A549 treated with AZD2906 at 1 μM for 4 hours (cell line): Measurements from ENCODE around the gene SLC9A7. TPM values are rescaled to one million over a fixed set of nuclear protein-coding genes. Genes with fewer than 3 reads are reported as not detected.

ENCODE experiments used
- total RNA-seq: library from RNA; stranded (reverse); fragments of 200-300 nt; extraction: Qiagen RNA extraction; gene quantifications from 5 replicates; pipeline ENCODE4 v1.2.3, GENCODE V29; 2022

SLC9A7 gene
- 8.3 to 10.6 TPM (median 10.1 TPM) in 5 replicates for total RNA-seq

DNA sequence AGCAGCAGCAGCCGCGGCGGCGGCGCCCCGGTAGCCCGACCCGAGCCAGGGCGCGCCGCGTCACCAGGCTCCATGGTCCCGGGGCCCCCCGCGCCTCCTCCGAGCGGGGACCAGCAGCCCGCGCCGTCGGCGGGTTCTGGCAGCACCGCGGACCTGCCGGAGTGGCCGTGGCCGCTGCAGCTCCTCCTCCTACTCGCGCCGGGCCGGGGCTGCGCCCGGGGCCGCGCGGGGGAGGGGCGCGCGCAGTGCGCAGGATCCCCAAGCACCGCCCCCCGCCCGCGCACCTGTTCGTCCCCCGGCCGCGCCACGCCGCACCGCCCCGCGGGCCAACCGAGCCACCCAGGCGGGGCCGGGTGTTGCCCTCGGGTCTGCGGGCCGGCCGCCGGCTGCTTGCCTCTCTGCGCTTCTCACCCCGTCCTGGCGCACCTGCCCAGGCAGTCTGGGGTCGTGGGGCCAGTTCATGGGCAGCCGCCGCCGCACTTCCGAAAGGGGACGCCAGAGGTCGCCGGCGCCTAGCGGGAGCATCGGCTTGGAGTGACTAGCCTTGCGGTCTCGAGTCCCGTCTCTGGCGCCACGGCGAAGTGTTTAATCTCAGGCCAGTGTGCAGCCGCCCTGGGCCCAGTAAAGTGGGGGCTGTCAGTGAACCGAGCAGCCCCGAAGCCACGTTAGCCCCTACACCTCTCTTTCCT is at the start of gene SLC9A7:
Gene SLC9A7, minus strand, starts transcription at position 163 of the 689 bp plus-strand sequence. Its CDS starts 89 bp downstream, at position 74.

DNA sequence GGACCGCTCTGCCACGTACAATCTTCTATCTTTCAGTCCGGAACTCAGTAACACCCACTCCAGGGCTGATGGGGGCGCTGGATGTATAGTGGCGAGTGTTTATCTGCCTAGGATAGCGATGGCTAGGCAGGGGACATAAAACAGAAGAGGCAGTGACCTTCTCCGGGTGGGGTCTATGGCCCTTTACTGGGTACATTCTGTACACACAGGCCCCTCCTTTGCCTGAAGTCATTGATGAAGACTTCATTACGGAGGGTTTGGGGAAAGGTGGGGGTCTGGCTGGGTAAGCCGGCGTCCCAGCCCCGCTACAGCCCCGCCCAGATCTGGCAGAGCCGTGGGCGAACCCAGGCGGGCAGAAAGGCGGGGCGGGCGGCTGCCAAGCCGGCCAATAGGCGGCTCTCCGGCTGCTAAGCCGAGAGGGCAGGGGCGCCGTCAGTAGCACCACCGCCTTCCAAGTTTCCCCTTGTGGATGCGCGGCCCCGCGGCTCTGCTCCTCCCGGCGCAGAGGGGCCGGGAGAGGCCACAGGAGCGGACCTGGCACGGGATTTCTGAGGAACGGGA is 185.5 kb downstream of the SLC9A7 start, which contains the start of gene CHST7:
Gene CHST7, plus strand, starts transcription at position 435 of the 561 bp plus-strand sequence. CDS start 167 bp downstream, outside the sequence.

Other genes with a start within 250 kb of the SLC9A7 start
- gene ZNF674, start 213.7 kb downstream of the SLC9A7 start, total RNA-seq = 1.7 to 3.4 TPM (median 2.7 TPM) in 5 replicates
- gene CHST7, start 185.4 kb downstream of the SLC9A7 start, total RNA-seq = 29.1 to 48.8 TPM (median 44.8 TPM) in 5 replicates
- 7.6 to 13.1 TPM (median 9.4 TPM) in 5 replicates for gene RP2, start 77.9 kb upstream of the SLC9A7 start, total RNA-seq
- gene JADE3, start 153.3 kb upstream of the SLC9A7 start, total RNA-seq = 10.1 to 14.6 TPM (median 10.9 TPM) in 5 replicates